DMS53 treated with DMSO at 0.1 percent for 48 hours (cell line): ENCODE results near the gene FN3K.

Source experiments
- DNase-seq: peaks from one replicate; lab custom pipeline; 2025; ENCODE audit not compliant: unreplicated experiment; lab: John Stamatoyannopoulos, UW

Gene FN3K

DNA sequence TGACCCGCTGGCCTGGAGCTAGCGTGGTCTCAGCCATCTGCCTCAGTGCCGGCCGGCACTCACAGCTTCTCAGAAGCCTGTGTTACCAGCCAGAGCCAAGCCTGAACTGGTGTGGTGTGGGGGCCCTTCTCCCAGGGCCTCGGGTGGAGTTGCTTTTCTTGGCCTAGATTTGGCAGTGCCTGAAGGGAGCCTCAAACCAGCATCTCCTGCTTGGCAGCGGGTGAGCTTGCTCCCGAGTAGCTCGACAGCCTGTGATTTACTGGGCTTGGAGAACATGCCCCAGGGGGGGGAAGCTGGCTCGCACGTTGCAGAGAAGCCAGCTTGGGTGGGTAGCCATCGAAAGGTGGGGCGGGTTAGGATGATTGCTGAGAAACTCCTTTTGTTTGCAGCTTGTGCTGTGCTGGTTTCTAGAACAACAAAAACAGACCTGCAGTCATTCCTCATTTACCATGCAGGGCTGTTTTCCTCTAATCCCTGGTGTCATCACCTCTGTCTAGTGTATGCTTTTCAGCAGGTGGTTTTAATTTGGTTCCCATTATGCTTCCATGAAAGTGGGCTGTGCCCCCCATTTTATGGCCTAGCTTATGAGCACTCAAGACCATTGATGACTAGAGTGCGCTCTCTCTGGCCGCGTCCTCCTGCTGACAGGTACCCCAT is 58.7 kb downstream of the FN3K start:
- no peak for DNase-seq

DNA sequence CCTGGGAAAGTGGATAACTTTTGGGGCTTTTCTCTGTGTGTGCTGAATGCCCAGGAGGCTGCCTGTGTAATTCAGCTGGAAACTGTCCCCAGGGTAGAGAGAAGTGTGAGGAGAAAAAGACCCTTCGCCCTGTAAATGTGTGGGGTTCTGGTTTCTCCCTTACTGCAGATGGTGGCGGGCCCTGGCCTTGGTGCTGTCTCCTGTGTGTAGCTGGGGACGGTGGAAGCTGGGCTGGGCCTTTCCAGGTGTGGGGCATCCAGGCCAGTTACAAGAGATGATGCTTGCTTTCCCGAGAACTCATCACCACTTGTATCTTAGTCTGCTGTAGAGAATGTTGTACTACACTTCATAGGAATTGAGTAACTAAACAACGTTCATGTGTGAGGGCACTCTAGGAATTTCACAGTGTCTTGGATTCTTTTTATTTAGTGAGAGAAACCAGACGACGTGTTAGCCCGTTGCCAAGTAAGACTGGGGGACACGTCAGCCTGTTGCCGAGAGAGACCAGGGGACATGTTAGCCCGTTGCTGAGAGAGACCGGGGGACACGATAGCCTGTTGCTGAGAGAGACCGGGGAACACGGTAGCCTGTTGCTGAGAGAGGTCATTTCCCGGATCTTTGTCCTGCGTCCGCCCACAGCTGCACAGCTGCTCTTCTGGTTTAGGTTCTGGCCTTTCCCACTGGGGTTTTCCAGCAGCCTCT is 59.5 kb downstream of the FN3K start:
- no peak for DNase-seq

DNA sequence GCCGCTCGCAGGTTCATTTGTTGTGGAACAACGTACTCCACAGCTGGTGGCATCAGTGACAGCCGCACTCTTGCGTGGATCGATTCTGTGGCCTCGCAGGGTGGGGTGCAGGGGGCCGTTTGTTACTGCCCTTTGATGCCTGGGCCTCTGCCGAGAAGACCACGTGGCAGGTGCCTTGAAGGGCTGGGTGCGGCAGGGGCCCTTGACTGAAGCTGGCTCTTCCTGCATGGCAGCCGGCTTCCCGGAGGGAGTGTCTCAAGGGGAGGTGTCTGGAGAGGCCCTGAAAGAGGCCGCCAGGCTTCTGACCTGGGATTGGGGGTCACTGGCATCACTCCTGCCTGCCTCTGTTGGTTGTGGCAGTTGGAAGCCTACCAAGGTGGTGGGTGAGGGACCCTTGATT is 60.2 kb downstream of the FN3K start:
- DNase-seq: no peak

DNA sequence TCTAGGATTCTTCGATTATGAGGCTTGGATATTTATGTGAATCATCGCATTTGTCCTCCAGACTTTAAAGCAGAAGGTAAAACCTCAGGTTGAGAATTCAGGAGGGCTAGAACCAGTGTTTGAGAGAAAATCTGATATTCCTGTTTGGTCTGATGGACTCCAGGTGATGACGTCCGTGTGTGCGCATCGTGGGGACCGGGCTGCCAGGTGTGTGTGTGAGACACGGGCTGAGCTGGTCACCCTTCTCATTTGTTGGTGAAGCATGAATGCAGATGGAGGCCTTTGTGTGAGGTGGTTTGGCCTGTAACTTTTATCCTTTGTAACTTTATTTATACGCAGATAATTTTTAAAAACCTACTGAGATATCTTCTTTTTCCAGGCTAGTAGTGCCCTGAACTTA is 61.6 kb downstream of the FN3K start:
- DNase-seq: no peak

DNA sequence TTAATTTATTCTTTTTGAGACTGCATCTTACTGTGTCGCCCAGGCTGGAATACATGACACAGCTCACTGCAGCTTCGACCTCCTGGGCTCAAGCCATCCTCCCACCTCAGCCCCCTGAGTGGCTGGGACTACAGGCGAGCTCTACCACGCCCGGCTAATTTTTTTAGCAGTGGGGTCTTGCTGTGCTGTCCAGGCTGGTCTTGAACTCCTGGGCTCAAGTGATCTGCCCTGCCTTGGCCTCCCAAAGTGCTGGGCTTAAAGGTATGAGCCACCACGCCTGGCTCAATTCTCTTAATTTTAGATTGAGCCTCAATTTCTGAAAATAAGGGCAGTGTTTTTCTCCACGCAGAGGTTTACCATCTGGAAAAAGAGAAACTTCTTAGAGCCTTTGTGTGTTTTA is 63.3 kb downstream of the FN3K start:
- DNase-seq: no peak

DNA sequence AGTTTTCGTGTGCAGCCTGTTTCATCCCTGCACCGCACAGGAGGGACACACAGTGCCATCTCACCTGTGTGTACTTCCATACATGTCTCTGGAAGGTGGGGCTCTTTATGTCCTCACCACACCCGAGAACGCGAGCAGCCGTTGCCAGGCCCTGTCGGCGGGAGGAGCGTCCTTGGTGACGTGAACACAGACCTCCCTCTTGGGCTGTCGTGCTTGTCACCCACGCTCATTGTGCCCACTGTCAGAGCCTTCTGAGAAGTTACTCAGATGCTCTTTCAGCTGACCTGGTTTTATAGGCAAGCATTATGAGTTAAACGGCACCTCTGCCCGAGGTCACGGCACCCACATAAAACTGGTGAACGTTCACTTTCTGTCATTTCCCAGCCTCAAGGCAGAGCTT is 64.2 kb downstream of the FN3K start:
- no peak for DNase-seq
